GM23338 (cell line): ENCODE data around the gene DNTTIP2. TPM values are rescaled to one million over a fixed set of nuclear protein-coding genes. Genes with fewer than 3 reads are reported as not detected.

Source experiments
- ATAC-seq: fragments of 200-7000 bp; cut with Tn5 transposase; 3 replicates; pipeline ENCODE4 v1.9.1; 2020
- DNase-seq: peaks from one replicate; pipeline ENCODE4 v3.0.0-alpha.2; 2015; ENCODE audit warnings: low spot score
- H2AFZ ChIP-seq: fragments of 200-600 bp; sonication (generic); 2 replicates; pipeline ENCODE4 v1.8.0; 2016; ENCODE audit warnings: antibody characterized with exemption, mild to moderate bottlenecking, moderate library complexity
- H3F3A ChIP-seq: fragments of 200-600 bp; sonication (generic); replicated peaks from 2 replicates; pipeline ENCODE4 v1.8.0; 2017; ENCODE audit warnings: antibody characterized with exemption, mixed run types, low read depth
- H3K27ac ChIP-seq: fragments of 200-600 bp; sonication (generic); 2 replicates; pipeline ENCODE4 v1.6.1; 2016; ENCODE audit warnings: low read depth
- H3K27me3 ChIP-seq: fragments of 200-600 bp; sonication (generic); 2 replicates; pipeline ENCODE4 v1.8.0; 2016; ENCODE audit warnings: mild to moderate bottlenecking, mixed run types, moderate library complexity; ENCODE audit not compliant: insufficient read depth
- H3K36me3 ChIP-seq: fragments of 200-600 bp; sonication (generic); 2 replicates; pipeline ENCODE4 v1.8.0; 2016; ENCODE audit warnings: mild to moderate bottlenecking; ENCODE audit not compliant: insufficient read depth
- H3K4me1 ChIP-seq: fragments of 200-600 bp; sonication (generic); 2 replicates; pipeline ENCODE4 v1.8.0; 2016; ENCODE audit warnings: mild to moderate bottlenecking, moderate library complexity; ENCODE audit not compliant: insufficient read depth
- H3K4me2 ChIP-seq: fragments of 200-600 bp; sonication (generic); 2 replicates; pipeline ENCODE4 v1.7.1; 2017; ENCODE audit warnings: mixed run types
- H3K4me3 ChIP-seq: fragments of 200-600 bp; sonication (generic); 2 replicates; pipeline ENCODE4 v1.6.1; 2016; ENCODE audit warnings: mixed run types
- H3K79me2 ChIP-seq: fragments of 200-600 bp; sonication (generic); replicated peaks from 2 replicates; pipeline ENCODE4 v1.8.0; 2017; ENCODE audit warnings: mild to moderate bottlenecking; ENCODE audit not compliant: insufficient read depth
- H3K9me2 ChIP-seq: fragments of 200-600 bp; sonication (generic); 2 replicates; pipeline ENCODE4 v1.8.0; 2017; ENCODE audit not compliant: insufficient read depth
- H4K20me1 ChIP-seq: fragments of 200-600 bp; sonication (generic); replicated peaks from 2 replicates; pipeline ENCODE4 v1.8.0; 2017; ENCODE audit warnings: mild to moderate bottlenecking; ENCODE audit not compliant: insufficient read depth
- H3K27ac Mint-ChIP-seq: 2 replicates; pipeline ENCODE4 v1.8.0; 2020; ENCODE audit warnings: inconsistent platforms, mild to moderate bottlenecking, moderate library complexity, mixed read lengths
- H3K27me3 Mint-ChIP-seq: 3 replicates; pipeline ENCODE4 v1.8.0; 2022; ENCODE audit warnings: low read depth, mild to moderate bottlenecking, moderate library complexity, mixed read lengths, inconsistent platforms; ENCODE audit not compliant: insufficient read depth, poor library complexity
- H3K36me3 Mint-ChIP-seq: 3 replicates; pipeline ENCODE4 v1.8.0; 2021; ENCODE audit warnings: low read depth, mild to moderate bottlenecking, inconsistent platforms, moderate library complexity, mixed read lengths
- H3K4me1 Mint-ChIP-seq: 3 replicates; pipeline ENCODE4 v1.8.0; 2020; ENCODE audit warnings: mild to moderate bottlenecking, inconsistent platforms, mixed read lengths
- H3K4me3 Mint-ChIP-seq: 3 replicates; pipeline ENCODE4 v1.8.0; 2021; ENCODE audit warnings: moderate library complexity, mild to moderate bottlenecking, inconsistent platforms, mixed read lengths
- H3K9me3 Mint-ChIP-seq: 3 replicates; pipeline ENCODE4 v1.8.0; 2020; ENCODE audit warnings: moderate library complexity, mild to moderate bottlenecking, inconsistent platforms, mixed read lengths
- EZH2 ChIP-seq: fragments of 200-600 bp; sonication (generic); IDR thresholded peaks from one replicate; pipeline ENCODE4 v1.8.0; 2017; ENCODE audit warnings: antibody characterized with exemption, mild to moderate bottlenecking, low read depth; ENCODE audit not compliant: unreplicated experiment
- EZH2phosphoT487 ChIP-seq: fragments of 200-600 bp; sonication (generic); IDR thresholded peaks from one replicate; pipeline ENCODE4 v1.8.1; 2018; ENCODE audit warnings: antibody characterized with exemption; ENCODE audit not compliant: unreplicated experiment
- STAT1 ChIP-seq: IDR thresholded peaks from one replicate; pipeline ENCODE4 v1.6.1; 2016; ENCODE audit warnings: antibody characterized with exemption; ENCODE audit not compliant: unreplicated experiment
- polyA plus RNA-seq: library from polyadenylated mRNA; unstranded; fragments of >200 nt; fragmentation: Nextera tagmentation; extraction: Ambion mirVana; gene quantifications from 2 replicates; pipeline ENCODE4 v1.2.1, GENCODE V29; 2016
- total RNA-seq: library from RNA; depleted of rRNA; stranded (reverse); fragments of >200 nt; shearing (Covaris generic); gene quantifications from 2 replicates; pipeline ENCODE4 v1.2.3, GENCODE V29; 2014
- TF ChIP-seq, protein P1 (sequence below): IDR thresholded peaks from 2 replicates; pipeline ENCODE4 v1.6.1; 2016; ENCODE audit warnings: antibody characterized with exemption
- TF ChIP-seq, protein P2 (sequence below), 2 experiments: fragments of 200-600 bp in 1 of 2; sonication (generic) in 1 of 2; conservative IDR thresholded peaks; 2 replicates each; pipeline versions ENCODE4 v1.5.1 to v1.6.1; 2016 to 2017; ENCODE audit warnings: antibody characterized with exemption in 2 of 2, low read depth in 2 of 2, mild to moderate bottlenecking in 2 of 2, moderate library complexity in 1 of 2
- TF ChIP-seq, protein P3 (sequence below): fragments of 250-450 bp; sonication (Bioruptor Pico); IDR thresholded peaks from 2 replicates; pipeline ENCODE4 v1.5.0; 2020; ENCODE audit warnings: mild to moderate bottlenecking, moderate library complexity

The DNTTIP2 gene
- total and polyA plus RNA-seq, 2 experiments from 2014 or later: 48.1 to 91.3 TPM

DNA sequence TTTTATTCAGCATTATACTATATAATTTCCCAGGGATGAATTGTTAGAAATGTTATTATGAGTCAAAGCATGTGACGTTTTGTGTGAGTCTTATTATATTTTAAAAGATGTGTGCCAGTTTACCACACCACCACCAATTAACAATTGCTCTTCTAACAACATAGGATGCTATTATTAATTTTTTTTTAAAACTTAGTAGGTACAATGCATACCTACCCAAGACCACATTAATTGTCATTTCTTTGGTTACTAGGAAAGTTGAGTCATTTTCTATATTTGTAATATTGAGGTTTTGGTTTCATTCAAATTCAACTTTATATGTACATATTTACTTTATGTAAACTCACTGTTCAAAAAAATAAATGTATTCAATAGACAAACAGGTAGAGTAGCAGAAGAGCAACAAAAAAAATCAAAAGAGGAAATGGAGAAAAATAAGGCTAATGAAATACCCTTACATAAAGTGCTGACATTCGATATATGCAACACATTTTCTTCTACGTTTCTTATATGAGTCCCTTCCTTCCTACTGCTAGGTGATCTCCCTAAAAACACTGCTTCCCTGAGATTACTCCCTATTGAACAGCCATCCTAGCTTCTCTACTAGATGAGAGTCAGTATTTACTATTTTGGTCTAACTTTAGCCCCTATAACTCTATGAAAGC, 20.7 kb upstream of the DNTTIP2 start:
- no peak overlapping the region for H2AFZ ChIP-seq
- no peak overlapping the region for H3K4me2 ChIP-seq
- no peaks in the 10 kb centered on the region for H3K27me3 ChIP-seq
- Mint-ChIP-seq H3K27me3 (no peaks in the 10 kb centered on the region), H3K27ac (no peak overlapping the region; the same call in 1 of the 2 replicates), H3K9me3 (no peaks in the 10 kb centered on the region), H3K36me3 (peaks cover 8% of the 10 kb centered on the region; the same call in 2 of the 3 replicates), H3K4me1 (no peaks in the 10 kb centered on the region), H3K4me3 (no peak overlapping the region)
- no peaks in the 10 kb centered on the region for H3K9me2 ChIP-seq
- H3K36me3 ChIP-seq: peaks cover 14% of the 10 kb centered on the region; the same call in 1 of the 2 replicates
- DNase-seq (no peak), ATAC-seq (no peak)
- no peaks in the 10 kb centered on the region for H3K4me1 ChIP-seq
- H3K4me3 ChIP-seq: no peak overlapping the region
- peaks cover 12% of the 10 kb centered on the region for H3K79me2 ChIP-seq
- no peaks in the 10 kb centered on the region for H4K20me1 ChIP-seq
- H3F3A ChIP-seq: no peaks in the 10 kb centered on the region
- no peak for TF ChIP-seq EZH2phosphoT487
- TF ChIP-seq STAT1: no peak
- TF ChIP-seq, protein P1, sequence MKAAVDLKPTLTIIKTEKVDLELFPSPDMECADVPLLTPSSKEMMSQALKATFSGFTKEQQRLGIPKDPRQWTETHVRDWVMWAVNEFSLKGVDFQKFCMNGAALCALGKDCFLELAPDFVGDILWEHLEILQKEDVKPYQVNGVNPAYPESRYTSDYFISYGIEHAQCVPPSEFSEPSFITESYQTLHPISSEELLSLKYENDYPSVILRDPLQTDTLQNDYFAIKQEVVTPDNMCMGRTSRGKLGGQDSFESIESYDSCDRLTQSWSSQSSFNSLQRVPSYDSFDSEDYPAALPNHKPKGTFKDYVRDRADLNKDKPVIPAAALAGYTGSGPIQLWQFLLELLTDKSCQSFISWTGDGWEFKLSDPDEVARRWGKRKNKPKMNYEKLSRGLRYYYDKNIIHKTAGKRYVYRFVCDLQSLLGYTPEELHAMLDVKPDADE: no peak
- TF ChIP-seq, protein P2, sequence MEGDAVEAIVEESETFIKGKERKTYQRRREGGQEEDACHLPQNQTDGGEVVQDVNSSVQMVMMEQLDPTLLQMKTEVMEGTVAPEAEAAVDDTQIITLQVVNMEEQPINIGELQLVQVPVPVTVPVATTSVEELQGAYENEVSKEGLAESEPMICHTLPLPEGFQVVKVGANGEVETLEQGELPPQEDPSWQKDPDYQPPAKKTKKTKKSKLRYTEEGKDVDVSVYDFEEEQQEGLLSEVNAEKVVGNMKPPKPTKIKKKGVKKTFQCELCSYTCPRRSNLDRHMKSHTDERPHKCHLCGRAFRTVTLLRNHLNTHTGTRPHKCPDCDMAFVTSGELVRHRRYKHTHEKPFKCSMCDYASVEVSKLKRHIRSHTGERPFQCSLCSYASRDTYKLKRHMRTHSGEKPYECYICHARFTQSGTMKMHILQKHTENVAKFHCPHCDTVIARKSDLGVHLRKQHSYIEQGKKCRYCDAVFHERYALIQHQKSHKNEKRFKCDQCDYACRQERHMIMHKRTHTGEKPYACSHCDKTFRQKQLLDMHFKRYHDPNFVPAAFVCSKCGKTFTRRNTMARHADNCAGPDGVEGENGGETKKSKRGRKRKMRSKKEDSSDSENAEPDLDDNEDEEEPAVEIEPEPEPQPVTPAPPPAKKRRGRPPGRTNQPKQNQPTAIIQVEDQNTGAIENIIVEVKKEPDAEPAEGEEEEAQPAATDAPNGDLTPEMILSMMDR (conservative IDR thresholded peaks at IDR 0.05; ENCODE audit: low read depth in 2 of 2): no peak
- no peak for TF ChIP-seq EZH2
- TF ChIP-seq, protein P3, sequence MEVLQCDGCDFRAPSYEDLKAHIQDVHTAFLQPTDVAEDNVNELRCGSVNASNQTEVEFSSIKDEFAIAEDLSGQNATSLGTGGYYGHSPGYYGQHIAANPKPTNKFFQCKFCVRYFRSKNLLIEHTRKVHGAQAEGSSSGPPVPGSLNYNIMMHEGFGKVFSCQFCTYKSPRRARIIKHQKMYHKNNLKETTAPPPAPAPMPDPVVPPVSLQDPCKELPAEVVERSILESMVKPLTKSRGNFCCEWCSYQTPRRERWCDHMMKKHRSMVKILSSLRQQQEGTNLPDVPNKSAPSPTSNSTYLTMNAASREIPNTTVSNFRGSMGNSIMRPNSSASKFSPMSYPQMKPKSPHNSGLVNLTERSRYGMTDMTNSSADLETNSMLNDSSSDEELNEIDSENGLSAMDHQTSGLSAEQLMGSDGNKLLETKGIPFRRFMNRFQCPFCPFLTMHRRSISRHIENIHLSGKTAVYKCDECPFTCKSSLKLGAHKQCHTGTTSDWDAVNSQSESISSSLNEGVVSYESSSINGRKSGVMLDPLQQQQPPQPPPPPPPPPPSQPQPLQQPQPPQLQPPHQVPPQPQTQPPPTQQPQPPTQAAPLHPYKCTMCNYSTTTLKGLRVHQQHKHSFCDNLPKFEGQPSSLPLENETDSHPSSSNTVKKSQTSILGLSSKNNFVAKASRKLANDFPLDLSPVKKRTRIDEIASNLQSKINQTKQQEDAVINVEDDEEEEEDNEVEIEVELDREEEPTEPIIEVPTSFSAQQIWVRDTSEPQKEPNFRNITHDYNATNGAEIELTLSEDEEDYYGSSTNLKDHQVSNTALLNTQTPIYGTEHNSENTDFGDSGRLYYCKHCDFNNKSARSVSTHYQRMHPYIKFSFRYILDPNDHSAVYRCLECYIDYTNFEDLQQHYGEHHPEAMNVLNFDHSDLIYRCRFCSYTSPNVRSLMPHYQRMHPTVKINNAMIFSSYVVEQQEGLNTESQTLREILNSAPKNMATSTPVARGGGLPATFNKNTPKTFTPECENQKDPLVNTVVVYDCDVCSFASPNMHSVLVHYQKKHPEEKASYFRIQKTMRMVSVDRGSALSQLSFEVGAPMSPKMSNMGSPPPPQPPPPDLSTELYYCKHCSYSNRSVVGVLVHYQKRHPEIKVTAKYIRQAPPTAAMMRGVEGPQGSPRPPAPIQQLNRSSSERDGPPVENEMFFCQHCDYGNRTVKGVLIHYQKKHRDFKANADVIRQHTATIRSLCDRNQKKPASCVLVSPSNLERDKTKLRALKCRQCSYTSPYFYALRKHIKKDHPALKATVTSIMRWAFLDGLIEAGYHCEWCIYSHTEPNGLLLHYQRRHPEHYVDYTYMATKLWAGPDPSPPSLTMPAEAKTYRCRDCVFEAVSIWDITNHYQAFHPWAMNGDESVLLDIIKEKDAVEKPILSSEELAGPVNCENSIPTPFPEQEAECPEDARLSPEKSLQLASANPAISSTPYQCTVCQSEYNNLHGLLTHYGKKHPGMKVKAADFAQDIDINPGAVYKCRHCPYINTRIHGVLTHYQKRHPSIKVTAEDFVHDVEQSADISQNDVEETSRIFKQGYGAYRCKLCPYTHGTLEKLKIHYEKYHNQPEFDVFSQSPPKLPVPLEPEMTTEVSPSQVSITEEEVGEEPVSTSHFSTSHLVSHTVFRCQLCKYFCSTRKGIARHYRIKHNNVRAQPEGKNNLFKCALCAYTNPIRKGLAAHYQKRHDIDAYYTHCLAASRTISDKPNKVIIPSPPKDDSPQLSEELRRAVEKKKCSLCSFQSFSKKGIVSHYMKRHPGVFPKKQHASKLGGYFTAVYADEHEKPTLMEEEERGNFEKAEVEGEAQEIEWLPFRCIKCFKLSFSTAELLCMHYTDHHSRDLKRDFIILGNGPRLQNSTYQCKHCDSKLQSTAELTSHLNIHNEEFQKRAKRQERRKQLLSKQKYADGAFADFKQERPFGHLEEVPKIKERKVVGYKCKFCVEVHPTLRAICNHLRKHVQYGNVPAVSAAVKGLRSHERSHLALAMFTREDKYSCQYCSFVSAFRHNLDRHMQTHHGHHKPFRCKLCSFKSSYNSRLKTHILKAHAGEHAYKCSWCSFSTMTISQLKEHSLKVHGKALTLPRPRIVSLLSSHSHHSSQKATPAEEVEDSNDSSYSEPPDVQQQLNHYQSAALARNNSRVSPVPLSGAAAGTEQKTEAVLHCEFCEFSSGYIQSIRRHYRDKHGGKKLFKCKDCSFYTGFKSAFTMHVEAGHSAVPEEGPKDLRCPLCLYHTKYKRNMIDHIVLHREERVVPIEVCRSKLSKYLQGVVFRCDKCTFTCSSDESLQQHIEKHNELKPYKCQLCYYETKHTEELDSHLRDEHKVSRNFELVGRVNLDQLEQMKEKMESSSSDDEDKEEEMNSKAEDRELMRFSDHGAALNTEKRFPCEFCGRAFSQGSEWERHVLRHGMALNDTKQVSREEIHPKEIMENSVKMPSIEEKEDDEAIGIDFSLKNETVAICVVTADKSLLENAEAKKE: no peak
- H3K27ac ChIP-seq: no peak overlapping the region
